Naive thymus-derived CD4-positive, alpha-beta T cell (primary cell): Measurements from ENCODE around the gene LOXL1. TPM values are rescaled to one million over a fixed set of nuclear protein-coding genes. Genes with fewer than 3 reads are reported as not detected.

Experiments
- ATAC-seq: fragments of 150-1000 bp; cut with Tn5 transposase; 2 replicates; pipeline ENCODE4 v1.10.0; 2021; ENCODE audit warnings: mild to moderate bottlenecking, moderate library complexity
- CTCF ChIA-PET: fragments of 350-600 bp; sonication (Branson Sonifier 250); formaldehyde crosslinking; loops from one replicate; lab custom pipeline; 2021; ENCODE audit warnings: antibody characterized with exemption; lab: Charles Lee
- POLR2A ChIA-PET: fragments of 350-600 bp; sonication (Branson Sonifier 250); formaldehyde crosslinking; loops from one replicate; lab custom pipeline; 2021; ENCODE audit warnings: antibody characterized with exemption, inconsistent platforms; lab: Charles Lee
- DNase-seq, 9 donors: peaks; one replicate each; pipeline versions ENCODE4 v3.0.0 to v3.0.0-alpha.2; 2020 to 2022; ENCODE audit warnings: mixed read lengths in 1 of 9
- H3K27ac ChIP-seq: one replicate; pipeline ENCODE4 v1.7.0; 2013; ENCODE audit warnings: mild to moderate bottlenecking, low read depth, low read length, moderate library complexity
- H3K27me3 ChIP-seq, 2 donors: one replicate each; pipeline ENCODE4 v1.7.0; 2013; ENCODE audit warnings: low read length in 2 of 2, mild to moderate bottlenecking in 2 of 2, moderate library complexity in 2 of 2; ENCODE audit not compliant: control insufficient read depth in 2 of 2, insufficient read depth in 2 of 2
- H3K36me3 ChIP-seq, 3 experiments: 1 replicate in 2 of 3; 2 replicates in 1 of 3; pipeline ENCODE4 v1.7.0; 2013; ENCODE audit warnings: low read length in 3 of 3, mild to moderate bottlenecking in 3 of 3, moderate library complexity in 1 of 3; ENCODE audit not compliant: insufficient read depth in 3 of 3, control insufficient read depth in 2 of 3
- H3K4me1 ChIP-seq, 2 donors: one replicate each; pipeline ENCODE4 v1.7.0; 2013; ENCODE audit warnings: low read length in 2 of 2, mild to moderate bottlenecking in 2 of 2, moderate library complexity in 1 of 2; ENCODE audit not compliant: control insufficient read depth in 2 of 2, insufficient read depth in 2 of 2
- H3K4me3 ChIP-seq: 2 replicates; pipeline ENCODE4 v1.7.0; 2013; ENCODE audit warnings: mild to moderate bottlenecking, low read length
- H3K9me3 ChIP-seq, 3 experiments: 1 replicate in 2 of 3; 2 replicates in 1 of 3; pipeline ENCODE4 v1.7.0; 2013; ENCODE audit warnings: low read length in 3 of 3; ENCODE audit not compliant: control insufficient read depth in 2 of 3
- H3K27ac Mint-ChIP-seq, 9 donors: one replicate each; pipeline ENCODE4 v1.8.0; 2020 to 2022; ENCODE audit warnings: mixed read lengths in 9 of 9, mild to moderate bottlenecking in 8 of 9, moderate library complexity in 5 of 9, inconsistent platforms in 2 of 9
- H3K27me3 Mint-ChIP-seq, 5 donors: one replicate each; pipeline ENCODE4 v1.8.0; 2021 to 2022; ENCODE audit warnings: mixed read lengths in 5 of 5, mild to moderate bottlenecking in 1 of 5
- H3K36me3 Mint-ChIP-seq, 5 donors: one replicate each; pipeline ENCODE4 v1.8.0; 2020 to 2022; ENCODE audit warnings: mixed read lengths in 5 of 5, mild to moderate bottlenecking in 3 of 5, inconsistent platforms in 1 of 5
- H3K4me1 Mint-ChIP-seq, 7 donors: one replicate each; pipeline ENCODE4 v1.8.0; 2020 to 2022; ENCODE audit warnings: mixed read lengths in 7 of 7, mild to moderate bottlenecking in 3 of 7, inconsistent platforms in 1 of 7
- H3K4me3 Mint-ChIP-seq, 10 donors: one replicate each; pipeline ENCODE4 v1.8.0; 2020 to 2022; ENCODE audit warnings: mild to moderate bottlenecking in 10 of 10, mixed read lengths in 10 of 10, moderate library complexity in 6 of 10, inconsistent platforms in 2 of 10
- H3K9me3 Mint-ChIP-seq, 11 donors: one replicate each; pipeline ENCODE4 v1.8.0; 2020 to 2022; ENCODE audit warnings: mixed read lengths in 11 of 11, mild to moderate bottlenecking in 4 of 11, inconsistent platforms in 1 of 11, moderate library complexity in 1 of 11
- intact Hi-C, 2 donors: fragments of 100-400 bp; cut with micrococcal nuclease; formaldehyde crosslinking; loops; one replicate each; pipeline ENCODE4 v1.15.1; 2023
- polyA plus RNA-seq, 2 donors: library from polyadenylated mRNA; unstranded; fragments of 300-500 nt; fragmentation: Illumina TruSeq; gene quantifications; one replicate each; pipeline ENCODE4 v1.2.3, GENCODE V29; 2021
- total RNA-seq, 6 experiments: library from RNA in 5 of 6; stranded (reverse) in 5 of 6; gene quantifications; 1 replicate in 5 of 6; 2 replicates in 1 of 6; pipeline ENCODE4 v1.2.3 and lab custom pipeline; 2021 to 2026

The LOXL1 gene
- total and polyA plus RNA-seq, 7 experiments from 2014 or later, result 0.49 to 2.3 (median 1.3) TPM

GRCh38 chr15:73982222-73982962, 56.1 kb downstream of the LOXL1 start:
- CTCF ChIA-PET, result interaction anchor here (0.6 to 1.7 kb wide), 2 partner anchors 9 to 12 kb away, joined by 3 to 7 read pairs; partner anchors contain the start of gene PML
- peak; percentile 79 for ATAC-seq
- H3K36me3 ChIP-seq, result peaks cover 0 to 28% (median 3%) of the 10 kb centered on the region in 3 experiments
- no peaks in the 10 kb centered on the region for H3K9me3 ChIP-seq
- intact Hi-C loops, result no loop called here
- no peak overlapping the region for H3K4me3 ChIP-seq
- Mint-ChIP-seq H3K36me3 (peaks cover 4 to 21% (median 11%) of the 10 kb centered on the region in 5 donors), H3K27me3 (peaks cover 0 to 4% (median 0%) of the 10 kb centered on the region in 5 donors), H3K9me3 (no peaks in the 10 kb centered on the region), H3K27ac (peak overlapping the region in 8 of 9 donors; percentile 82 to 94 (median 86)), H3K4me3 (peak overlapping the region in 8 of 10 donors; percentile 25 to 80 (median 52)), H3K4me1 (peaks cover 0 to 70% (median 36%) of the 10 kb centered on the region in 7 donors)
- H3K27me3 ChIP-seq, result no peaks in the 10 kb centered on the region
- peak in 1 of 9 donors; percentile 28 for DNase-seq
- peaks cover 0 to 20% of the 10 kb centered on the region in 2 donors for H3K4me1 ChIP-seq
- POLR2A ChIA-PET, result interaction anchor here (0.9 to 1.2 kb wide), 4 partner anchors 9 to 55 kb away, joined by 3 to 5 read pairs (median 3); partner anchors contain the start of gene PML
- H3K27ac ChIP-seq, result peak overlapping the region; percentile 30

- no peaks in the 10 kb centered on the region for H3K9me3 ChIP-seq
- H3K4me1 Mint-ChIP-seq, result peaks cover 0 to 72% (median 36%) of the 10 kb centered on the region in 7 donors
- DNase-seq, result no peak
- intact Hi-C loops, result no loop called here
- H3K4me3 ChIP-seq, result no peak overlapping the region
- ChIA-PET POLR2A (no interaction called here), CTCF (interaction anchor here (1.0 to 1.7 kb wide), 3 partner anchors 8 to 66 kb away, joined by 3 to 7 read pairs (median 4); no protein-coding TSS in a partner anchor)
- H3K36me3 Mint-ChIP-seq, result peaks cover 4 to 27% (median 11%) of the 10 kb centered on the region in 5 donors
- peaks cover 0 to 20% of the 10 kb centered on the region in 2 donors for H3K4me1 ChIP-seq
- H3K27me3 Mint-ChIP-seq, result no peaks in the 10 kb centered on the region
- no peaks in the 10 kb centered on the region for H3K27me3 ChIP-seq
- no peak overlapping the region for H3K27ac ChIP-seq
- H3K27ac Mint-ChIP-seq, result peak overlapping the region in 5 of 9 donors; percentile 32 to 90 (median 82)
- ATAC-seq, result no peak
- peak overlapping the region in 3 of 10 donors; percentile 45 to 61 (median 59) for H3K4me3 Mint-ChIP-seq
- no peaks in the 10 kb centered on the region for H3K9me3 Mint-ChIP-seq
- H3K36me3 ChIP-seq, result peaks cover 0 to 36% (median 3%) of the 10 kb centered on the region in 3 experiments
These were observed 57.0 kb downstream of the LOXL1 start for GRCh38 chr15:73983211-73983727.

GRCh38 chr15:73983773-73984172, 57.5 kb downstream of the LOXL1 start:
- no peak for DNase-seq
- Histone ChIP-seq H3K4me3 (no peak overlapping the region), H3K9me3 (no peaks in the 10 kb centered on the region), H3K27ac (no peak overlapping the region), H3K4me1 (peaks cover 0 to 20% of the 10 kb centered on the region in 2 donors), H3K27me3 (no peaks in the 10 kb centered on the region), H3K36me3 (peaks cover 0 to 41% (median 3%) of the 10 kb centered on the region in 3 experiments)
- no peak for ATAC-seq
- no peak overlapping the region for H3K4me3 Mint-ChIP-seq
- ChIA-PET CTCF (interaction anchor here (1.0 to 1.7 kb wide), 3 partner anchors 9 to 65 kb away, joined by 3 to 7 read pairs (median 4); no protein-coding TSS in a partner anchor), POLR2A (no interaction called here)
- H3K27ac Mint-ChIP-seq, result peak overlapping the region in 2 of 9 donors; percentile 57 to 80
- H3K27me3 Mint-ChIP-seq, result no peaks in the 10 kb centered on the region
- peaks cover 4 to 27% (median 11%) of the 10 kb centered on the region in 5 donors for H3K36me3 Mint-ChIP-seq
- peaks cover 0 to 72% (median 36%) of the 10 kb centered on the region in 7 donors for H3K4me1 Mint-ChIP-seq
- intact Hi-C loops, result no loop called here
- H3K9me3 Mint-ChIP-seq, result no peaks in the 10 kb centered on the region

GRCh38 chr15:73984208-73984979, 58.1 kb downstream of the LOXL1 start:
- Mint-ChIP-seq H3K4me1 (peaks cover 0 to 72% (median 36%) of the 10 kb centered on the region in 7 donors), H3K4me3 (peak overlapping the region in 1 of 10 donors; percentile 17), H3K9me3 (no peaks in the 10 kb centered on the region), H3K36me3 (peaks cover 4 to 27% (median 11%) of the 10 kb centered on the region in 5 donors), H3K27me3 (no peaks in the 10 kb centered on the region), H3K27ac (peak overlapping the region in 4 of 9 donors; percentile 52 to 80 (median 68))
- intact Hi-C loops, result no loop called here
- H3K27me3 ChIP-seq, result no peaks in the 10 kb centered on the region
- no peaks in the 10 kb centered on the region for H3K9me3 ChIP-seq
- no peak overlapping the region for H3K27ac ChIP-seq
- H3K36me3 ChIP-seq, result peaks cover 0 to 47% (median 3%) of the 10 kb centered on the region in 3 experiments
- H3K4me1 ChIP-seq, result peaks cover 0 to 20% of the 10 kb centered on the region in 2 donors
- no peak for DNase-seq
- POLR2A ChIA-PET, result no interaction called here
- no peak overlapping the region for H3K4me3 ChIP-seq
- ATAC-seq, result no peak
- CTCF ChIA-PET, result interaction anchor here (1.3 to 3.6 kb wide), 3 partner anchors 10 to 11 kb away, joined by 4 to 15 read pairs (median 7); no protein-coding TSS in a partner anchor

- Histone ChIP-seq H3K9me3 (no peaks in the 10 kb centered on the region), H3K4me1 (peaks cover 0 to 20% of the 10 kb centered on the region in 2 donors), H3K27me3 (no peaks in the 10 kb centered on the region), H3K27ac (no peak overlapping the region), H3K36me3 (peaks cover 0 to 47% (median 3%) of the 10 kb centered on the region in 3 experiments), H3K4me3 (no peak overlapping the region)
- Mint-ChIP-seq H3K27me3 (no peaks in the 10 kb centered on the region), H3K4me1 (peaks cover 0 to 78% (median 36%) of the 10 kb centered on the region in 7 donors), H3K36me3 (peaks cover 4 to 27% (median 11%) of the 10 kb centered on the region in 5 donors), H3K4me3 (peak overlapping the region in 1 of 10 donors; percentile 20), H3K9me3 (no peaks in the 10 kb centered on the region), H3K27ac (peak overlapping the region in 3 of 9 donors; percentile 8 to 80 (median 80))
- intact Hi-C loops, result no loop called here
- DNase-seq, result no peak
- ATAC-seq, result no peak
- CTCF ChIA-PET, result interaction anchor here (0.6 to 3.6 kb wide), 2 partner anchors 12 to 14 kb away, joined by 3 to 15 read pairs; no protein-coding TSS in a partner anchor
- POLR2A ChIA-PET, result interaction anchor here (1.3 kb wide), 1 partner anchor 10 kb away, joined by 5 read pairs; no protein-coding TSS in a partner anchor
These were observed 59.0 kb downstream of the LOXL1 start for GRCh38 chr15:73985101-73985873.
